Esophagus (tissue), 2 donors: ENCODE measurements around the gene COL4A2. TPM values are rescaled to one million over a fixed set of nuclear protein-coding genes. Genes with fewer than 3 reads are reported as not detected.

Source experiments
- H3K27ac ChIP-seq, 2 donors: one replicate each; pipeline ENCODE4 v1.5.1; 2013; ENCODE audit warnings: low read depth in 2 of 2, mild to moderate bottlenecking in 2 of 2, inconsistent platforms in 1 of 2, low read length in 1 of 2, moderate library complexity in 1 of 2
- H3K27me3 ChIP-seq, 2 donors: one replicate each; pipeline ENCODE4 v1.6.1; 2013; ENCODE audit warnings: low read length in 2 of 2, control low read depth in 1 of 2, mild to moderate bottlenecking in 1 of 2; ENCODE audit not compliant: insufficient read depth in 2 of 2, control insufficient read depth in 1 of 2
- H3K36me3 ChIP-seq, 2 donors: one replicate each; pipeline ENCODE4 v1.6.1; 2013; ENCODE audit warnings: low read length in 1 of 2; ENCODE audit not compliant: control insufficient read depth in 2 of 2, insufficient read depth in 2 of 2
- H3K4me1 ChIP-seq, 2 donors: one replicate each; pipeline ENCODE4 v1.6.1; 2013; ENCODE audit warnings: low read length in 1 of 2; ENCODE audit not compliant: control insufficient read depth in 2 of 2, insufficient read depth in 2 of 2
- H3K4me3 ChIP-seq, 2 donors: one replicate each; pipeline ENCODE4 v1.5.1; 2013; ENCODE audit warnings: low read length in 2 of 2, mild to moderate bottlenecking in 2 of 2, low read depth in 1 of 2, moderate library complexity in 1 of 2
- H3K9me3 ChIP-seq, 2 donors: one replicate each; pipeline ENCODE4 v1.6.1; 2013; ENCODE audit warnings: mild to moderate bottlenecking in 2 of 2, low read depth in 1 of 2, low read length in 1 of 2, moderate library complexity in 1 of 2; ENCODE audit not compliant: control insufficient read depth in 2 of 2, insufficient read depth in 1 of 2
- WGBS, 2 donors: extraction: QIAGEN DNeasy Blood & Tissue Kit; methylation state at CpG; one replicate each; pipeline ENCODE4 v1.1.7; 2013; 5-methylcytosine and 5-hydroxymethylcytosine counted together
- polyA plus RNA-seq, 2 donors: library from polyadenylated mRNA; stranded (reverse); fragments of 200-250 nt; gene quantifications; one replicate each; pipeline ENCODE4 v1.2.3, GENCODE V29; 2013
- donor health status: healthy with polysubstance abuse.
- donor health status: Bipolar disorder and iron deficiency.

The COL4A2 gene
- polyA plus RNA-seq, 2 donors = 25.3 to 39.2 TPM

DNA sequence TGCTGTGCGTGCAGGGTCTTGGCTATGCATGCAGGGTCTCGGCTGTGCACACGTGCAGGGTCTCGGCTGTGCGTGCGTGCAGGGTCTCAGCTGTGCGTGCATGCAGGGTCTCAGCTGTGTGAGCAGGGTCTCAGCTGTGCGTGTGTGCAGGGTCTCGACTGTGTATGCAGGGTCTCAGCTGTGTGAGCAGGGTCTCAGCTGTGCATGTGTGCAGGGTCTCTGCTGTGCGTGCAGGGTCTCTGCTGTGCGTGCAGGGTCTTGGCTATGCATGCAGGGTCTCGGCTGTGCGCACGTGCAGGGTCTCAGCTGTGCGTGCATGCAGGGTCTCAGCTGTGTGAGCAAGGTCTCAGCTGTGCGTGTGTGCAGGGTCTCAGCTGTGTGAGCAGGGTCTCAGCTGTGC, 212.0 kb downstream of the COL4A2 start:
- H3K4me3 ChIP-seq = no peak overlapping the region
- H3K9me3 ChIP-seq = no peaks in the 10 kb centered on the region
- no peaks in the 10 kb centered on the region for H3K36me3 ChIP-seq
- WGBS, 2 donors = 94 to 95% methylated on average over 16 of the region's 16 CpGs
- no peak overlapping the region for H3K27ac ChIP-seq
- no peaks in the 10 kb centered on the region for H3K4me1 ChIP-seq
- H3K27me3 ChIP-seq = no peaks in the 10 kb centered on the region

DNA sequence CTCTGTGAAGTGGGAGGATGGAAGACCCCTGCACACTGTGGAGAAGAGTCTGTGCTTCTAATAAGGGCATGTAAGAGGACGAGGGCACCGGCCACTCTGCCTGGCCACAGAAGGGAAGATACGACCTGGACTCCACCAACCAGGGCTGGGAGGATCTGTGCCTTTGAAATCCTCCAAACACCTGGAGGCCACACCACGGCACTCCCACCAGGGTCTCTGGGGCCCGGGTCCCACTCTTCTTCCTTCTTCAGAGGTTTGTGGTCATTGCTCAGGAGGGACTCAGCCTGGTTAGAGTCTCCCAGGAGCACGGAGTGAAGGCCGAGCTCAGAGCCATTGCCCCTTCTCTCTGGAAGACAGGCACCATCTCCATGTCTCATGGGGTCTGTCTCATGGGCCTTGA, 212.4 kb downstream of the COL4A2 start:
- Histone ChIP-seq H3K36me3 (no peaks in the 10 kb centered on the region), H3K27me3 (no peaks in the 10 kb centered on the region), H3K4me1 (peaks cover 2 to 3% of the 10 kb centered on the region in 2 donors), H3K4me3 (no peak overlapping the region), H3K9me3 (no peaks in the 10 kb centered on the region), H3K27ac (no peak overlapping the region)
- 87 to 89% methylated on average over 7 of the region's 7 CpGs for WGBS, 2 donors

DNA sequence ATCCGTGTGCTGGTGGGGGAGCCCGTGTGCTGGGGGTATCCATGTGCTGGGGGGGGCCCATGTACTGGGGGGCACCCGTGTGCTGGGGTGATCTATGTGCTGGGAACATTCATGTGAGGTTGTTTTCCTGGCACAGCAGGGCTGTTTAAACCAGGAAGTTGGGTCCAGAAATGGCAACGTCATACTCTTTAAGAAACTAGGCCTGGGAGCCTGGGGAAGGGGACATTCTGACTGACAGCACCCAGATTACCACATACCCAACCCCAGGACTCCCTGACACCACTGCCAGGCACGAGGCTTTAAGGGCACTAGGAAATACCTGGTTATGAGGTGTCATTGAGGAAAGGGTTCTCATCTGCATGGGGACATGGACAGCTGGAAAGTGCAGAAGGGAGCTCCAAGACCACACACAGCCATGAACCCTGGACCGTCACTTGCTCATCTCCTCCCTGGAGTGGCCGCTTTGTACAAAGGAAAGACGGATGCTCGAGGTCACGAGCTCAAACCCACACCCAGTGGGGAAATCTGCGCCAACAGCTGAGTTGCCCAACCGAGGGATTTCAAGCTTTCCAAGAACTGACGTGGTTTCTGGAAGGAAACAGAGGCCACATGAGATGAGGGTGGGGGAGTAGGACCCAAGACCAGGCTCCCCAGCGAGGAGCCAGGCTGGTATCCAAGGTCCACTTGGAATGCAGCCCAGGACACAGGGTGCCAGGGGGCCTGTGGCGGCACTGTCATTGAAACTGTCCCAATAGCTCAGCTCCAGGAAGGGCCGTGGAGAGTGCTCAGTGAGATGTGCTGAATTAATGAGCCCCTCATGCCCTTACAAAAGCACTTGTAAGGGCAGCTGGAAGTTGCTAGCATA, 213.6 kb downstream of the COL4A2 start:
- H3K9me3 ChIP-seq = peaks cover 0 to 1% of the 10 kb centered on the region in 2 donors
- H3K27me3 ChIP-seq = no peaks in the 10 kb centered on the region
- H3K27ac ChIP-seq = peak overlapping the region; percentile 34 to 61
- H3K4me1 ChIP-seq = peaks cover 6 to 9% of the 10 kb centered on the region in 2 donors
- 50 to 59% methylated on average over 16 of the region's 16 CpGs for WGBS, 2 donors
- H3K4me3 ChIP-seq = no peak overlapping the region
- no peaks in the 10 kb centered on the region for H3K36me3 ChIP-seq

DNA sequence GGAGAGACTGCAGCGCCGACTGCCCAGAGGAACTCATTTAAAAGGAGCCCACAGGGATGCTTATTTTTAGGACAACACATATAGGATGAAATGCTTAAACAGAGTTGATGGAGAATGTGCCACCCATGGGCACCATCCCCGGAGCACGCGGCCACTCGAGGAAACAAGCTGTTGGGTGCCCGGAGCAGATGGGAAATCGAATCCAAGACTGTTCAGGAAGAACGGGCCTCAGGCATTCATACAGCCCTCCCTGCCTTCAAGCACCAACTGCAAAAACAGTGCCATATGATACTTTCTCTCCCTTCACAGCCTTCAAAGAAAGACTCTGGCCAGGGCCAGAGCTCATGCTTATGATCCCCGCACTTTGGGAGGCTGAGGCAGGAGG, 214.2 kb downstream of the COL4A2 start:
- peaks cover 6 to 9% of the 10 kb centered on the region in 2 donors for H3K4me1 ChIP-seq

DNA sequence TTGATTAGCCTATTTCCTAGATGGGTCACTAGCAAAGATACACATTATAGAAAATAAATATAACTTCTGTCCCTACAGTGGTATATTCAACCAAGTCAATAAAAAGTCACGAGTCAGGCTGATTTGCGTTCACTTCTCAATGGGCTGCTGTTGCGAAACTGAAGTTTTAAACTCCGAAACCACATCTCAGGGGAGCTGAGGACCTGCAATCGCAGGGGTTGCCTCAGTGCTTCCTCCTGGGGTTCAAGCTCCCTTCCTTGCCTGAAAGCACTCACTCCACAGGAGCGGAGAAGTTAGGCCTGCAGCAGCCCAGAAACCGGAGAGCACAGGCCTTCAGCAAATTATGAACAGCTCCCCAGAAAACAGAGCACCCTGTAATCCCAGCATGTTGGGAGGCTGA, 214.9 kb downstream of the COL4A2 start:
- H3K27ac ChIP-seq = peak overlapping the region in 1 of 2 donors; percentile 24

More for the DNA sequence above, 214.2 kb downstream of the COL4A2 start:
- WGBS, 2 donors = 69 to 75% methylated on average over 10 of the region's 10 CpGs
- Histone ChIP-seq H3K36me3 (no peaks in the 10 kb centered on the region), H3K9me3 (peaks cover 0 to 2% of the 10 kb centered on the region in 2 donors), H3K27me3 (no peaks in the 10 kb centered on the region), H3K4me3 (no peak overlapping the region), H3K27ac (peak overlapping the region in 1 of 2 donors; percentile 61)

DNA sequence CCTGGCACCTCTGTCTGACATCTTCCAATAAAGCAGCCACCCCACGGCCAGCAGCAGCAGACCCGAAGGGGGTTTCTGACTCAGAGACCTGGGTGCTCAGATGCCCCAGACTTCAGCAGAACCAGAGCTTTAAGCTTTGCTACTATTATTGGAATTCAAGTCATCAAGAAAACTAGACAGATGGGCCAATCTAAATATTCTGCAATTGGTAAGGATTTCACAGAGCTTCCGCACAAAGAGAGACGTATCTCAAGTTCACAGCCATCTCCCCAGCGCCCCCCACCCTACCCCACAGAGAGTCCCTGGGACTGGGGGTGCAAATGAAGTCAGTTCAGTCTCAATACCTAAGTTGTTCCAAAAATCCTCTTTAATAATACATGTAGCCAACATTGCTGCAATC, 215.6 kb downstream of the COL4A2 start:
- Histone ChIP-seq H3K4me3 (no peak overlapping the region), H3K9me3 (peaks cover 0 to 2% of the 10 kb centered on the region in 2 donors), H3K36me3 (no peaks in the 10 kb centered on the region), H3K27me3 (no peaks in the 10 kb centered on the region), H3K27ac (no peak overlapping the region), H3K4me1 (peaks cover 8 to 13% of the 10 kb centered on the region in 2 donors)
- WGBS, 2 donors = 88 to 89% methylated on average over 5 of the region's 5 CpGs

More for the DNA sequence above, 214.9 kb downstream of the COL4A2 start:
- Histone ChIP-seq H3K36me3 (no peaks in the 10 kb centered on the region), H3K4me3 (no peak overlapping the region), H3K27me3 (no peaks in the 10 kb centered on the region), H3K4me1 (peaks cover 6 to 9% of the 10 kb centered on the region in 2 donors), H3K9me3 (peaks cover 0 to 2% of the 10 kb centered on the region in 2 donors)
- WGBS, 2 donors = 81 to 92% methylated on average over 7 of the region's 7 CpGs

DNA sequence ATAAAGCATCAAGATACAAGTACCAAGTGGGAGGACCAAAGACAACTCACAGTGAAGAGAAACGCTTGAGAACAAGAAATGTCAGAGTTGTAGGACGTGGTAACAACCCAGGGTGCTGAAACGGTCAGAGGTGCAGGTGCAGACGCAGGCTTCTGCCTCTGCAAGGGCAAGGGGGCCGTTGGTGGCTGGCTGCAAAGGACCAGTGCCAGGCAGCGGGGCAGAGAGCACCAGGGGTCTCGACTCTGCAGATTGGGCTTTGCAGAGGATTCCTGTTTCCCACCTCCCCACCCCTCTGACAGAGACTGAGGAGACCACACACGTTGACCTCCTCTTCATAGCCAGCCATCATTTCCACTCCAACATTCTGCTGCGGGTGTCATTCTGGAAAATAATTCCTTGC, 216.1 kb downstream of the COL4A2 start:
- Histone ChIP-seq H3K27ac (no peak overlapping the region), H3K27me3 (no peaks in the 10 kb centered on the region), H3K36me3 (no peaks in the 10 kb centered on the region), H3K4me1 (peaks cover 8 to 14% of the 10 kb centered on the region in 2 donors), H3K9me3 (peaks cover 0 to 2% of the 10 kb centered on the region in 2 donors), H3K4me3 (no peak overlapping the region)
- 77 to 85% methylated on average over 9 of the region's 9 CpGs for WGBS, 2 donors

DNA sequence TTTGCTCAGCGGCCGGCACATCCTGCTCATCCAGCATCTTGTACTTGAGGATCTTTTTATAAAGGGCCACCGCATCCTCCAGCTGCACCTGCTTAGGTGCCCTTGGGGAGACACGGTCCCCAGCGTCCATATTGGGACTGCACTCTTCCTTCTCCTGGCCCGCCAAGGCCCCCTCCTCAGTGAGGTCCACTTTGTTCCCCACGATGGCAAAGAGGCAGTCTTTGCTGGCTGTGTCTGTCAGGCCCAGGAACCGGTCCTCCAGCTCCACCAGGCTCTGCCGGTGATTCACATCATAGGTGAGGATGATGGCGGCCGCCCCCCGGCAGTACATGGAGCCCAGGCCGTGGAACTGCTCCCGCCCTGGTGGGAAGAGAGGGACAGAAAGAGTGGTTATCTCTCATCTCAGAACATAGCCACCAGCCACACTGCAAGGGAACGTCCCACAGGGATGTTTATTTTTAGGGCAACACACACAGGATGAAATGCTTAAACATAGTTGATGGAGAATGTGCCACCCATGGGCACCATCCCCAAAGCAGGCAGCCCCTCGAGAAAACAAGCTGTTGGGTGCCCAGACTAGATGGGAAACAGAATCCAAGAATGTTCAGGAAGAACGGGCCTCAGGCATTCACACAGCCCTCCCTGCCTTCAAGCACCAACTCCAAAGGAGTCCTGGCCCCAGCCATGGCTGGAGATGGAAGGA, 216.9 kb downstream of the COL4A2 start:
- no peaks in the 10 kb centered on the region for H3K36me3 ChIP-seq
- peaks cover 8 to 14% of the 10 kb centered on the region in 2 donors for H3K4me1 ChIP-seq
- peaks cover 0 to 2% of the 10 kb centered on the region in 2 donors for H3K9me3 ChIP-seq
- no peaks in the 10 kb centered on the region for H3K27me3 ChIP-seq
- H3K27ac ChIP-seq = peak overlapping the region in 1 of 2 donors; percentile 51
- 80 to 84% methylated on average over 17 of the region's 17 CpGs for WGBS, 2 donors
- H3K4me3 ChIP-seq = no peak overlapping the region

DNA sequence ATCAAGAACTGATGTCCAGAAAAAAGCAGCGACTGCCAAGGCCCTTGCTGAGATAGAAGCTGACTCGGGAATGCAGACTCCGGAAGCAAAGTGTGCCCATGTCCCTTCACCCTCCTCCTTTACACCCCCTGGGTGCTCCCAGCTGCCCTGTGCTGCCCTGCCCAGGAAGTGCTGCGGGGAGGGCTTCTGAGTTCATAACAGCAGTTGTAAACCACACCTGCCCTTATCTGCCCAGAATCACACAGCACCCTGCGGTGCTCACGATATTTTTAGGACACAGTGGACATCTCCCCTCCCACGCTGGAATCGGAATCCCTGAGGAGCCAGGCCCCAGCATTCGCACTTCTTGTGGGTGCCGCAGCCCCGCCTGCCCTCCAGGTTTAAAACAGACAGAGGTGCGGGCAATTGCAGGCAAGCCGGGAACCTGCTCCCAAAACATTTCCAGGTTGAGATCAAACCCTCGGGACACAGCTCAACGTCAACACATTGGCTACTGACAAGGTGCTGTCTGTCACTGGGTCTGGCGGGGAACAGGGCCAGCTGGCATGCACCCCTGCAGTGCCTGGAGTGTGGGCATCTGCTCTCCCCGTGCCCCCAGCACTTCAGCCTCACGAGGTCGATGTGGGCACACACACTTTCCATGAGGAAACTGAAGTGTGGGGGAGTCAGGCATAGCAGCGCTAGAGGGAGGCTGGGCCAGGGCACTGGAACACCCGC, 217.6 kb downstream of the COL4A2 start:
- Histone ChIP-seq H3K9me3 (peaks cover 0 to 2% of the 10 kb centered on the region in 2 donors), H3K36me3 (no peaks in the 10 kb centered on the region), H3K27me3 (no peaks in the 10 kb centered on the region), H3K27ac (peak overlapping the region in 1 of 2 donors; percentile 51), H3K4me1 (peaks cover 8 to 14% of the 10 kb centered on the region in 2 donors), H3K4me3 (no peak overlapping the region)
- WGBS, 2 donors = 35 to 38% methylated on average over 21 of the region's 21 CpGs
